GM23338 (cell line): ENCODE measurements around the gene GLI3.

Source experiments
- CREB1 ChIP-seq: fragments of 250-450 bp; sonication (Bioruptor Pico); IDR thresholded peaks from 2 replicates; pipeline ENCODE4 v1.5.0; 2020; ENCODE audit warnings: low read depth, mild to moderate bottlenecking, moderate library complexity
- EZH2 ChIP-seq: fragments of 200-600 bp; sonication (generic); IDR thresholded peaks from one replicate; pipeline ENCODE4 v1.8.0; 2017; ENCODE audit warnings: antibody characterized with exemption, mild to moderate bottlenecking, low read depth; ENCODE audit not compliant: unreplicated experiment
- POLR2AphosphoS5 ChIP-seq: IDR thresholded peaks from 2 replicates; pipeline ENCODE4 v1.6.1; 2016; ENCODE audit warnings: antibody characterized with exemption, low read depth
- TF ChIP-seq, protein P1 (sequence below), 2 experiments: fragments of 200-600 bp in 1 of 2; sonication (generic) in 1 of 2; conservative IDR thresholded peaks; 2 replicates each; pipeline versions ENCODE4 v1.5.1 to v1.6.1; 2016 to 2017; ENCODE audit warnings: antibody characterized with exemption in 2 of 2, low read depth in 2 of 2, mild to moderate bottlenecking in 2 of 2, moderate library complexity in 1 of 2

DNA sequence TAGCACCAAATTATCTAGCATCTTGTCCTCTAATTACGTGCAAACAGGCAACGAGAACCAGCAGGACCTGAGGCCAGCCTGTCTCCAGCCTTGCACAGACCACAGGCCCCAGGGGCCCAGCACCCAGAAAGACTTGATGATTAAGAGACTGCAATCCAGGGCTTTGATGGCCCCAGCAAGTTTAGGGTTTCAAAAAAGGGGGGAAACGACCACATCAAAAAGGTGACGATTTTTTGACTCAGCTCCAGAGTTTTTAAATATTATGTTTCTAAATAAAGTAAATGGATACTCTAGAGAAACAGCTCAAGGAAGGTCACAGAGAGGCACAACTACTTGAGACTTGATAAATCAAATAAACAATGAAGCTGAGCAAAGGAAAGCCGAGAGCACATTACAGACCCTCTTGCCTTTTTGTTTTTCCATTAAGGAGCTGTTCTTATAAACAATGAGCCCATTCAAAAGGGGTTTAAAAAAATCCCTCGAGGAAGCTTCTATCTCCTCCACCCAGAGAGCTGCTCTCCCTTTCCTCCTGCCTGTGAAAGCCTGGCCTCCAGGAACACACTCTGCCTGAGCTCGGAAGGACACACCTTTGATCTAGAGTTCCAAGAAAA, 44.1 kb downstream of the GLI3 start:
- TF ChIP-seq, protein P1, sequence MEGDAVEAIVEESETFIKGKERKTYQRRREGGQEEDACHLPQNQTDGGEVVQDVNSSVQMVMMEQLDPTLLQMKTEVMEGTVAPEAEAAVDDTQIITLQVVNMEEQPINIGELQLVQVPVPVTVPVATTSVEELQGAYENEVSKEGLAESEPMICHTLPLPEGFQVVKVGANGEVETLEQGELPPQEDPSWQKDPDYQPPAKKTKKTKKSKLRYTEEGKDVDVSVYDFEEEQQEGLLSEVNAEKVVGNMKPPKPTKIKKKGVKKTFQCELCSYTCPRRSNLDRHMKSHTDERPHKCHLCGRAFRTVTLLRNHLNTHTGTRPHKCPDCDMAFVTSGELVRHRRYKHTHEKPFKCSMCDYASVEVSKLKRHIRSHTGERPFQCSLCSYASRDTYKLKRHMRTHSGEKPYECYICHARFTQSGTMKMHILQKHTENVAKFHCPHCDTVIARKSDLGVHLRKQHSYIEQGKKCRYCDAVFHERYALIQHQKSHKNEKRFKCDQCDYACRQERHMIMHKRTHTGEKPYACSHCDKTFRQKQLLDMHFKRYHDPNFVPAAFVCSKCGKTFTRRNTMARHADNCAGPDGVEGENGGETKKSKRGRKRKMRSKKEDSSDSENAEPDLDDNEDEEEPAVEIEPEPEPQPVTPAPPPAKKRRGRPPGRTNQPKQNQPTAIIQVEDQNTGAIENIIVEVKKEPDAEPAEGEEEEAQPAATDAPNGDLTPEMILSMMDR (conservative IDR thresholded peaks at IDR 0.05; ENCODE audit: low read depth in 2 of 2) = no peak
- TF ChIP-seq POLR2AphosphoS5 (no peak), EZH2 (no peak), CREB1 (CRISPR knock-in tag) (no peak)
